Pons (tissue), 1 donor: ENCODE data around the gene C11orf71.

ENCODE experiments used
- DNase-seq: peaks from one replicate; pipeline ENCODE4 v3.0.0-alpha.2; 2016; ENCODE audit warnings: low spot score

The C11orf71 gene, protein sequence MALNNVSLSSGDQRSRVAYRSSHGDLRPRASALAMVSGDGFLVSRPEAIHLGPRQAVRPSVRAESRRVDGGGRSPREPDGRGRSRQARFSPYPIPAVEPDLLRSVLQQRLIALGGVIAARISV

DNA sequence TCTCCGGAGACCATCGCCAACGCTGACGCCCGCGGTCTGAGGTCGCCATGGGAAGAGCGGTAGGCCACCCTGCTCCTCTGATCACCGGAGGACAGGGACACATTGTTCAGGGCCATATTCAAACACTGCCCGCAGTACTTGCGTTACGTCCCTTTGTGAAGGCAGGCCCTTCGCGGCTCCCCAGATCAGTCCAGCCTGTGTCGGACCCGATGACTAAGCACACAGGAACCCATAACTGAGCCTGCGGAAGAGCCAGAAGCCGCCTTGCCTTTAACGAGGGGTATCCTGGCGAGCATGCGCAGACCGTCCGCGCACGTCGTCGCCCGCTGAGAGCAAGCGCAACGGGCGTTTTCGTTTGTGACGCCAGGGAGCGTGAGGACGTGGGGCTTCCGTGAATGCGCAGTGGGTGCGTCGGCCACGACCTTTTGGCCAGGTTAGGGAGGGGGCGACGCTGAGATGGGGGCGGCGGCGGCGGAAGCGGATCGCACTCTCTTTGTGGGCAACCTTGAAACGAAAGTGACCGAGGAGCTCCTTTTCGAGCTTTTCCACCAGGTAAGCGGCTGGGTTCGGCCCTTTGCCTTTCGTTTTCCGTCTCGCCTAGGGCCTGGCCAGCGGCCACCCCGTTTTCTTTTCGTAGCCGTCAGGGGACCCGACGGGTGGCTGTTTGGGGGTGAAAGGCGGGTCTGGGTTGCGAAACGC, at the start of gene C11orf71, which contains the start of gene RBM7:
Gene C11orf71, minus strand, starts transcription at position 296 of the 699 bp plus-strand sequence. Its CDS starts 180 bp downstream, at position 116.
Gene RBM7, plus strand, starts transcription at position 451 of the 699 bp plus-strand sequence. Its CDS starts 6 bp downstream, at position 457.
- DNase-seq, result peak; percentile 96

DNA sequence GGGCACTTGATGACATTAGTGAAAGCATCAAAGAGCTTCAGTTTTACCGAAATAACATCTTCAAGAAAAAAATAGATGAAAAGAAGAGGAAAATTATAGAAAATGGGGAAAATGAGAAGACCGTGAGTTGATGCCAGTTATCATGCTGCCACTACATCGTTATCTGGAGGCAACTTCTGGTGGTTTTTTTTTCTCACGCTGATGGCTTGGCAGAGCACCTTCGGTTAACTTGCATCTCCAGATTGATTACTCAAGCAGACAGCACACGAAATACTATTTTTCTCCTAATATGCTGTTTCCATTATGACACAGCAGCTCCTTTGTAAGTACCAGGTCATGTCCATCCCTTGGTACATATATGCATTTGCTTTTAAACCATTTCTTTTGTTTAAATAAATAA, 49.5 kb upstream of the C11orf71 start:
- no peak for DNase-seq

DNA sequence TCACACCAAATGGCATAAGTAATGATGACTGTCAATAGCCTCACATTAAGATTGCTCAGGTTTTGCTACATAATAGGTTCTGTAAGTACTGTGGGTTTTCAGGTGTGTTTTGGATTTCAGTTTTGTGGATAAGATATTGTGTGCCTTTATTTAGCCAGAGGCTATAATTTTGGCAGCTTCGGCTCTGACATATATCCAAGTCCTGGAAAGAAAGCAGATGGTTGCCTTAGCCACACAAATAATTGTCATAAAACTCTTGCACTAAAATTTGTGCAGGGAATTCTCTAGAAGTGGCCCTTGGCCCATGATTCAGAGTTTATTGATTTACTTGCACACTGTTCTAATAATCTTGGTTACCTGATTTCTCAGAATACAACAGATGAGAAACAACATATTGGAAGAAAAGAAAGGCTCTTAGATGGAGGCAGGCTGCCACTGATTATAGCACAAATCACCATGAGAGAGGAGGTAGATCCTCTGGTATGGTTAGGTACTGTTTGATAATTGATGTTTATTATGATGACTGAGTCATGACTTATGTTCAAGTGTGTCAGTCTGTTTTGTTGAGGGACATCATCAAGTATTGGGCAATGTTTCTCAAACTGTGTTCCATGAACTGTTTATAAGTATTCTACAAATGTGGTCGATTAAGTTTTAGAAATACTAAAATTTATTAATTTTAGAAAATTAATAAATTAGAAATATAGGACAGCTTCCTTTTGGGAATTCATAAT, 48.6 kb upstream of the C11orf71 start:
- DNase-seq, result no peak

DNA sequence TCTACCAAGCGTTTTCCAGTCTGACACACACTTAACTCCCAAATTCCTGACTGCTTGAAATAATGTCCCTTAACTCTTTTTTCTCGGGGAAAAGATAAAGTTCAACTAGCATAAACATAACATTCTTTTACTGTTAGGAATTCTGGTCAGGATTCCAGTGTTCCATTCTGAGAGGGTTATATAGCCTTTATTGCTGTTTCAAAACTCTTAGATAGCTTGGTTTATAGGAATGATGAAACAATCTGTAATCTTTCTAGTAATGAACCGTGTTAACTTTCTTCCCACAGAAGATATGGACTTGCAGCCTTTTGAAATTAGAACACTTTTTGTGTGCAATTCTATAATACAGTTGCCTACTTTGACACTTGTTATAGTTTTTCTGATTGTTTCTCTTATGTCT, 47.6 kb upstream of the C11orf71 start:
- DNase-seq, result no peak

DNA sequence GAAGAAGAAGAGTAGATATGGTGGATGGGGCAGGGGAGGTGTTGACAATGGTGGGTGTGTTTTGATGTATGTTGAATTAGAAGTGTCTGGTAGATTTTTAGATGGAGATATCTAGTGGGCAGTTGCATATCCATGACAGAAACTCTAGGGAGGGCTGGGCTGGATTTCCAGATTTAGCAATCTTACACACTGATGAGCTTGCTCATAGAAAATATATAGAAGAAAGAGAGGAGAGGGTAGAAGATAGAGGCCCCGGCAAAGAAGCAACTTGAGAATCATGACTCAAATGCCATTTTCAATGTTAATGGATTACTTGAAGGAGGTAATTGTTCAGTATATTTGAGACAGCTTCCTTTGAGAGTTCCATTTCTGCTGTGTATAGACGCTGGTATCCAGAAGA, 47.1 kb upstream of the C11orf71 start:
- DNase-seq, result no peak

DNA sequence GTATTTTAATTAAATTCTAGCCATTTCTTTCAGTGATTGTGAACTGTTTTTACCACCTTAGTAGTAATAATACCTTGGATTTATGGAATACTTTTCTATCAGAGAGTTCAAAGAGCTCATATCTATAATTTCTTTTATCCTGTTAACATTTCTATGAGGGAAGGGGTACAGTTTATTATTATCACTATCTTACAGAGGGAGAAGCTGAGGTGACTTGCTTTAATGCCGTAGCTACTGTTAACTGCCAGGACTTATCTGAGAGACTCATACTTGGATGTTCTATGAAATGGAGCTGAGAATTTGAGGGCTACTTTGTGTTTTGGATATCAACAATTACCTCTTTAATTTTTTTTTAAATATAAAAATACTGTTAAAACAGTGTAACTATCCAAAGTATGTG, 42.2 kb upstream of the C11orf71 start:
- no peak for DNase-seq

DNA sequence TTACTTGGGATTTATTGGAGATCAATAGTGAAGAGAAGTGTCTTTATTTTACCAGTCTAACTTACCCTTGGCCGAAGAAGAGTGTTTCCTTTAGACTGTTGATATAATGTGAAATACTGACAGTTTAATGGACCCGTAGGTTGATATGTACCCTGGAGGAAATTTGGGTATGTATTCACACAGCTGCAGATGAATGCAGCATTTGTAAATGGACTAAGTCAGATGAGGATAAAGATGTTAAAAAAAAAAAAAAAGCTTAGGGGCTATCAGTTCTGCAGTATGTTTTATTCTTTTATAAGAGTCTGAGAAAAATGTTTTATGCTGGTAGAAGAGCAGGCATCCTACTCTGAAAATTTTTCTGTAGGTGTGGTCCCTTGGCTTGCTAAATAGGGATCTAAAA, 41.6 kb upstream of the C11orf71 start:
- DNase-seq, result no peak

DNA sequence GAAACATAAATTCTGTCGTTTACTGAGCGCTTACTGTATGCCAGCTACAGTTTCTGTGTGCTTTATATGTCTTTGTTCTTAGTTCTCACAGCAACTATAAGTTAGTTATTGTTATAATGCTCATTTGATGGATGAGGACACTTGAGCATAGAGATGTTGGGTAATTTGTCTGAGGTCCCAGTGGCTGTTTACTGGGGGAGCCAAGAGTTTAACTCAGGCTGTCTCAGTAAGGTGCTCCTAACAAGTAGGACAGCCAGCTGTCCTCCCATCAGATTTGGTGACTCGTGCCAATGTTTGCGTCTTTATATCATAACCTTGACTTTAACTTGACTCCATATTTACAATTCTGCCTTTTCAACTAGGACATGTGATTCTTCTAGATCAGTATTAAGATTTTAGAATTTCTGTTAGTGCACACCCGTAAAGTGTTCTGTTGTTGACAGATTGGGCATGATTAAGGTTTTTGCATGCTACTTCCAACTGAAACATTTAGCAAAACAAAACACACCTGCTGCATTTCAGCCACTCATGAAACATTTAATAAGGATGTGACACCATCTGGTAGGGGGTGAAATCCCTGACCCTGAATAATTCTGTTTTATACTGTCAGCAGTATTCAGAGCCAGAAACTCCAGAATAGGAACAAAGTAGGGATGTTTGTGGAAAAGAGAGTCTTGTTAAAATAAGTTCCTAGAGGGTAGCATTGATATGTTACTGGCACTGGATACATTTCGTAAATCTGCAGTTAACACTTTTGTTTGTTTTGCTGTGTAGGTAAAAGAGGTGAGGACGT, 40.9 kb upstream of the C11orf71 start:
- DNase-seq, result no peak

DNA sequence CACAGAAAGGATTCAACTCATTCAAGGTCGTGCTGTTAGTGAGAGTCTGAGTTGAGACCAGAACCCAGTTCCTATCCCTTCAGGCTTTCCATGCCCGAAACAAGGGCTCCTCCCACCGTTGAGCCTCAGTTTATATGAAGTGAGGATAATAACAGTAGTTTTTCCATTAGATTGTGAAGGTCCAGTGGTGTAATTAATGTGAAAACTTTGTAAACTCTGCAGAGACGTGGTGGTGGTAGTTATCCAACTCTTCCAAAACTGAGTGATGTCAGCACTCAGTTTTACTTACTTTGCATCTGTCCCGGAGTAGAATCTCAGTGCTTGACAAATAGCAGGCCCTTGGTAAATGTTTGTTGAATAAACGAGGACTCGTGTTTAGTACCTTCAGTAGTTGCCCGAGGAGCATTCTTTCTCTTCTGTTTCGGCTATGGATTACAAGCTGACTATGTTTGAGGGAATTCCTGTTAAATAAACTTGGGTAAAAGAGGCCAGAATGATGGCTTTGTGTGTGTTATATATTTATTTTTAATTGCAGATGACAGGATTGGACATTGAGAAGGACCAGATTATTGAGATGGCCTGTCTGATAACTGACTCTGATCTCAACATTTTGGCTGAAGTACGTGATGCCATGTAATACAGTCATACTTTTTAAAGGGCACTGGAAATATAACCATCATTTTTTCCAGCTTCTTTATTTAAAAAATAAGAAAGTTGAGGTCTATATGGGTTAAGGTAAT, 40.0 kb upstream of the C11orf71 start:
- peak; percentile 64 for DNase-seq

DNA sequence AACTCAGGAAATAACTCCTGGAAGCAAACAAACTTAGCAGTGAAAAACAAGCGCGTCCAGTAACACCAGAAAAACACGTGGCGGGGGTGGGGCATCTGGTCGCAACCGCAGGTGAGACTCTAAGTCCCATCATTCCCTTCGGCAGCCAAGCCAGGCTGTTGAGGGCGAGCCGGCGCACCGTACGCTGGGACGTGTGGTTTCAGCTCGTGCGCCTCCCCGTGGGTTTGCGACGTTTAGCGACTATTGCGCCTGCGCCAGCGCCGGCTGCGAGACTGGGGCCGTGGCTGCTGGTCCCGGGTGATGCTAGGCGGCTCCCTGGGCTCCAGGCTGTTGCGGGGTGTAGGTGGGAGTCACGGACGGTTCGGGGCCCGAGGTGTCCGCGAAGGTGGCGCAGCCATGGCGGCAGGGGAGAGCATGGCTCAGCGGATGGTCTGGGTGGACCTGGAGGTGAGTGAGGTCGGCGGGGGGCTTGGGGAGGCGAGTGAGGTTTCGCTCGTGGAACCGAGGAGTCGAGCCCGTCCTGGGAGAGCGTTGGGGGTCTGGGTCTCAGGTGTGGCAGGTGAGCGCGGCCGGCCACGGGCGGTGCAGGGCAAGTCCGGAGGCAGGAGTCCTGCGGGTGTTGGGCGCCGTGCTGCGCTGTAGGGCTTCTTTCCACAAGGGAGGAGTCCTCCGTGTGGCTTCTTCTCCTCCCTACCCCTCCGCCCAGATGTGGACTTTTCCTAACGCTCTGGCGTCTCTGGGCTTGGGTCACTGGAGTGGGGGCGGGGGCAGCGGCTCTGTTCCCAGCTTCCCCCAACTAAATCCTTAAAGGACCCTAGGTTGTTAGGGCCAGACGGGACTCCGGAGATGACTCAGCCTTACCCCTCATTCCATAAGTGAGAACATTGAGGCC, 39.2 kb upstream of the C11orf71 start, which contains the start of gene REXO2:
Gene REXO2, plus strand, starts transcription at position 239 of the 892 bp plus-strand sequence. Its CDS starts 62 bp downstream, at position 301.
- DNase-seq, result peak; percentile 95

DNA sequence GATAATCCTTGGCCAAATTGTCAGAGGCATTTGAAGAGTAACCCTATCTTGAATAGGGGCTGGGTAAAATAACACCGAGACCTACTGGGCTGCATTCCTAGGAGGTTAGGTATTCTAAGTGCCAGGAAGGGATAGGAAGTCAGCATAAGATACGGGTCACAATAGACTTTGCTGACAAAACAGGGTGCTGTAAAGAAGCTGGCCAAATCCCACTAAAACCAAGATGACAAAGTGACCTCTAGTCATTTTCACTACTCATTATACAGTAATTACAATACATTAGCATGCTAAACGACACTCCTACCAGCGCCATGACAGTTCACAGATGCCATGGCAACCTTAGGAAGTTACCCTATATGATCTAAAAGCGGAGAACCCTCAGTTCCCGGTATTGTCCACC, 38.0 kb upstream of the C11orf71 start:
- DNase-seq, result no peak

DNA sequence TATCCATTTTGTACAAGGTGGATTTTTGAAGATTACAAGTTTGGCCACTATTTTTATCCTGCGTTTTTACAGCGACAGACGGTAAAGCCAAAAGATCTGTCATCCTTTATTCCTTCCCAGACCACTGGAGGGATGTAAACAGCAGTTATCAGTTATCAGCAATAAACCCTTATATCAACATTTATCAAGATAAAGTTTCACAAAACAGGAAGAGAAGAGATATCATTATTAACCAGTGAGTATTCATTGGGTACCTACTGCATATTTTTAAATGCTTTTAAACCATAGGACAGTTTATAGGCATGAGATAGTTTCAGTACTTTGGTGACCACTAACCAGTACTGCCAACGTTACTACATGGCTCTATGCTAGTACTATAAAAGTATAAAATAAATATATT, 33.1 kb upstream of the C11orf71 start:
- no peak for DNase-seq

DNA sequence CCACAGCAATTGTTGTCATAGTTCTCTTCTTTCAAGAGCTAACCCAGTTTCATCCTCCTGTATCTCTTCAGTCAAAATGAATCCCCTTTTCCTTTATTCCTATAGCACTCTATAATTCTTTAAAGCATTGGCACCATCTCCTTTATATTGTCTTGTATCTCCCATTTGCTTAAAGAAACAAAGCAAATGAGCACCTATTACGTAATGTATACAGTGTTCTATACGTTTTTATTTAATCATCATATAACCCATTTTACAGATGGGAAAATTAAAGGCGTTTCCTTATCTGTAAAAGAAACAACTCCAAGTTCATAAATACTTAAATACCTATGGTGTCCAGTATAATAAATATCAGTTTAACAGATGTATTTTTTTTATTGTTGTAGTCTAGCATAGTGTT, 32.6 kb upstream of the C11orf71 start:
- no peak for DNase-seq

DNA sequence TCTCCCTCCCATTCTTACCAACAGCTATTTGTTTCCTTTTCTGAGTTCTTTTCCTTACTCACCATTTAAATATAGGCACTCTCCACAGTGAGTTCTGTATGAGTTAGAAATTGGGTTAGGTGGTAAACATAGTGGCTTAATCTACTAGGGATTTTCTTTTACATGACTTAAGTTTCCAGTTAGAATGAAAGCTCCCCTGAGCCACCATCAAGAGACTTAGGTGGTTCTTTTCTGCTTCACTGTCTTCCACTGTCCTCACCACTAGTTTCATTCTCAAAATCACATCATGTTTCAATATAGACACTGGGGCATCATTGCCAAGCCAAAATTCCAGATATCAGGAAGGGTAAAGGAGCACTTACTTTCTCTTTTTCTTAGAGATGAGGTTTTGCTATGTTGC, 30.0 kb upstream of the C11orf71 start:
- DNase-seq, result no peak

DNA sequence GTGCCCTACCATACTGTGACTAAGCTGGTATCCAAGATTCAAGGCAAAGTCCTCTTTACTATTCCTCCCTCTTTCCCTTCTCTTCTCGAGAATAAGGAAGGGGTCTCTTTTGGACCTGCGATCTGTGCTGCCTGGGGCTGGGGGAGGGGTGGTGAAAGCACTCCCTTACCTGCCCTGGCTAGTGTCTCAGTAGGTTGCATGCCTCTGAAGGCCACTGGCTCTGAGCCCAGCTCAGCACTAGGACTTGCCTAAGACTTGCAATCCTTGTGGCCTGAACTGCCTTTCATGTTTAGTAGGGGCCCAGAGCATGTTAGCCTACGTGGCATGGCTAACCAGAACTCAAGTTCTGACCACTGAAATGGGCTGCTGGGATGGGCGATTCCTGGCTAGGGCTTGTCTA, 26.0 kb upstream of the C11orf71 start:
- no peak for DNase-seq

DNA sequence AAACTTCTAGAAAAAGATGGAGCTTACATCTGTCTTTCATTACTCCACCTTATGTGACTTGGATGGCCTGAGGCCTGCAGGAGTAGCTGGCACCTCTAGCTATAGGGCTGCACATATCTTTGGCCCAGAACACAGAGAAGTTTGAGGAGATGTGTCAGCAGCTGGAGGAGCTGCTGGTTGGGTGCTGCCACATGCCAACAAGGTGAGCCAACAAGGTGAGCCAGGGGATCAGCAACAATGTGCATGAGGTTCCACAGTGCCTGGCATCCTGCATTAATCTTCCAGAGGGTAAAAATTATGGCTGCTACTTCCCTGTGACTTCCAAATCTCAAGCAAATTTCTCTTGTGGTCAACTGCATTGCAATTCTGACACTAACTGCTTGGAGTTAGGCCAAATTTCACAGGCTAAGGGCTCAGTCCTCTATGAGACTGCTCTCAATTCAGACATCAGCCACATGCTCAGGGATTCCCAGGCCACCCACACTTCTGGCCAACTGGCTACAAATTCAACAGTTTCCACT, 16.2 kb upstream of the C11orf71 start:
- no peak for DNase-seq

DNA sequence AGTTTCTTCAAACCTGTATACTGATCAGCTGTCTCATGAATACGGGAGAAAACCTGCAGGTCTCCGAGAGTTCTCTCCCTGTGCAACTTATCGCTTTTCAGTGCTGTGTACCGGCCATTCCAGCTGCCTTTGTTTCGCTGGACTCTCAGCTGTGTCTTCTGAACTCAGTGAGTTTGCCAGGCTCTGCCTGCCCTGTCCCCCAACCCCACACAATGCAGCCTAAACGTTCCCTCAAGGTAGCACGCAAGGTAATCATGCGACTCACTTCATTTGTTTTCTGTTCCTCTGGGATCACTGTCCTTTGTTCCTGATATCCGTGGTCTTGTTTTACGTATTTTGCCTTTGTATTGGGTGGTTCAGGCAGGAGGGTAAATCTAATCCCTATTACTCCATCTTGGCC, 13.6 kb upstream of the C11orf71 start:
- no peak for DNase-seq

DNA sequence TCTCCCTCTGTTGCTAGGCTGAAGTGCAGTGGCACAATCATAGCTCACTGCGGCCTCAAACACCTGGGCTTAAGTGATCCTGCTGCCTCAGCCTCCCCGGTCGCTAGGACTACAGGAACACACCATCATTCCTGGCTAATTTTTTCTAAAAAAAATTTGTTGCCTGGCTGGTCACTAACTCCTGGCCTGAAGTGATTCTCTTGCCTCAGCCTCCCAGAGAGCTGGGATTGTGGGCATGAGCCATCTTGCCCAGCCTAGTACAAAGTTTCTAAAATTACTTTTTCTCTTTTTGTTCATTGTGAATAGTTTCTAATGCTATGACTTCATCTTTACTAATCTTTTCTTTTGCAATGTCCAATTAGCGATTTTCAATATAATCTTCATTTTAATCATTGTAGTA, 12.6 kb upstream of the C11orf71 start:
- DNase-seq, result no peak

DNA sequence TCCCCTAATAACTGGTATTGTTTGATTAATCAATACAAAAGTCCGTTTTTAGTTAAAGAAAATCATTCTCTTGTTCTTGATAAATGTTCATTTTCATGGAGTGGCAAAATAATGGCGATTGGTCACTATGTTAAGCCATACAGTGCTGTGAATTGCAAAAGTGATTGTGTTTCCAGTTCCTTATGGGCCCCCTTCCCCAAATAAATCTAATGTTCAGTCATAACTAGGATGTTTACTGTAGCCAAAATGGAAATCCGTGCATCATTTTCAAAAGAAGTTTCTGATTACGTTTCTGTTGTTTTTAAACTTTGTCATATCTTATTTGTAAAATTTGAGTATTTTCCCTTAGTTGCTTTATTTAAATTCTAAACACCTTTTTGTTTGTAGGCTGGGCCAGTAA, 1.0 kb upstream of the C11orf71 start:
- no peak for DNase-seq

DNA sequence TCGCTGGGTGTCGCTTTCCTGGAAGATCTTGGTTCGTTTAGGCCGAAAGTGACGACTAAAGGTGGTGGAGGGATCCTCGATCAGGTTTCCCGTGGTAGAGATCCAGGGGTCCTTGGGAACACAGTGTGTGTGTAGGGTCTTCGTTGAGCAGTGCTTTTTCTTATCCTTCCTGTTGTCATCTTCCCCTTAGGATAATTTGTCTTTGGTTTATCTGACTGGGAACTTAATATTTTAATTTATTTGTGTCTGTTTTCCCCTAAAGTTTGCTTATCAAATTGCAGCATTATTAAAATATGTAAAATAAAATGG, 558 bp upstream of the C11orf71 start:
- no peak for DNase-seq
